A549 (cell line): ENCODE results near the gene CMTM7. TPM values are rescaled to one million over a fixed set of nuclear protein-coding genes. Genes with fewer than 3 reads are reported as not detected.

Experiments used
- ATAC-seq, 2 experiments: fragments of 200-7000 bp in 1 of 2; fragments of >200 bp in 1 of 2; cut with Nextera tagmentation in 1 of 2; cut with Tn5 transposase in 1 of 2; 3 replicates each; pipeline versions ENCODE4 v1.8.0 to v1.9.1; 2018 to 2020; ENCODE audit warnings: mild to moderate bottlenecking in 1 of 2, moderate library complexity in 1 of 2
- CTCF ChIA-PET: fragments of 300-600 bp; sonication (Branson Sonifier 250); formaldehyde crosslinking; extraction: SDS; loops from one replicate; lab custom pipeline; 2021; ENCODE audit warnings: antibody characterized with exemption, inconsistent platforms; lab: Yijun Ruan, JAX
- POLR2A ChIA-PET: fragments of 350-600 bp; formaldehyde crosslinking; extraction: SDS; loops from one replicate; lab custom pipeline; 2021; ENCODE audit warnings: antibody characterized with exemption, inconsistent platforms; lab: Yijun Ruan, JAX
- DNase-seq, 2 experiments: peaks; one replicate each; pipeline versions ENCODE4 v3.0.0 to v3.0.0-alpha.2; 2011 to 2016; ENCODE audit warnings: low read depth in 1 of 2, low spot score in 1 of 2
- FAIRE-seq: peaks from 2 replicates; lab custom pipeline; 2011; peaks lifted over from hg19 to GRCh38; lab: Jason Lieb, UNC
- H3K27ac ChIP-seq, 2 experiments: fragments of >200 bp; sonication (Bioruptor Twin); formaldehyde crosslinking; 3 replicates each; pipeline ENCODE4 v1.5.1; 2016 to 2017
- H3K4me1 ChIP-seq: fragments of >200 bp; sonication (Bioruptor Twin); formaldehyde crosslinking; 3 replicates; pipeline ENCODE4 v1.6.1; 2016
- H3K4me2 ChIP-seq: fragments of >200 bp; sonication (Bioruptor Twin); formaldehyde crosslinking; 3 replicates; pipeline ENCODE4 v1.6.1; 2016
- H3K4me3 ChIP-seq: fragments of >200 bp; sonication (Bioruptor Twin); formaldehyde crosslinking; 3 replicates; pipeline ENCODE4 v1.5.1; 2016
- H3K9me3 ChIP-seq: fragments of >200 bp; sonication (Bioruptor Twin); formaldehyde crosslinking; 3 replicates; pipeline ENCODE4 v1.6.1; 2016
- ATOH8 ChIP-seq: fragments of 250-450 bp; sonication (Bioruptor Pico); IDR thresholded peaks from 2 replicates; pipeline ENCODE4 v1.5.0; 2020; ENCODE audit warnings: low read depth, mild to moderate bottlenecking, moderate library complexity
- BHLHE40 ChIP-seq: IDR thresholded peaks from 2 replicates; pipeline ENCODE4 v1.6.1; 2012; ENCODE audit warnings: low read depth, low read length, inconsistent platforms
- CBX2 ChIP-seq: fragments of 200-600 bp; sonication (generic); IDR thresholded peaks from 2 replicates; pipeline ENCODE4 v1.6.1; 2016; ENCODE audit warnings: low read depth, mild to moderate bottlenecking, borderline replicate concordance
- CHD2 ChIP-seq: fragments of 150-350 bp; IDR thresholded peaks from 2 replicates; pipeline ENCODE4 v1.6.1; 2014; ENCODE audit warnings: low read length; ENCODE audit not compliant: partially characterized antibody
- FOSB ChIP-seq: fragments of 250-450 bp; sonication (Bioruptor Pico); IDR thresholded peaks from 2 replicates; pipeline ENCODE4 v1.5.0; 2020; ENCODE audit warnings: mild to moderate bottlenecking, moderate library complexity
- FOSL2 ChIP-seq, 2 experiments: fragments of 450-650 bp in 1 of 2; fragments of >200 bp in 1 of 2; sonication (Bioruptor Twin) in 1 of 2; formaldehyde crosslinking; IDR thresholded peaks; 2 replicates each; pipeline versions ENCODE4 v1.5.0 to v1.6.1; 2016 to 2020; ENCODE audit warnings: mild to moderate bottlenecking in 1 of 2, moderate library complexity in 1 of 2
- FOXS1 ChIP-seq: fragments of 250-450 bp; sonication (Bioruptor Pico); IDR thresholded peaks from 2 replicates; pipeline ENCODE4 v1.5.0; 2020; ENCODE audit warnings: mild to moderate bottlenecking, moderate library complexity
- HOXB13 ChIP-seq: fragments of 250-450 bp; sonication (Bioruptor Pico); IDR thresholded peaks from 2 replicates; pipeline ENCODE4 v1.5.0; 2020; ENCODE audit warnings: low read depth, mild to moderate bottlenecking, moderate library complexity
- KDM5A ChIP-seq: fragments of 200-600 bp; sonication (generic); IDR thresholded peaks from 2 replicates; pipeline ENCODE4 v1.6.1; 2016; ENCODE audit warnings: antibody characterized with exemption, mild to moderate bottlenecking
- NPAS2 ChIP-seq: fragments of 250-450 bp; sonication (Bioruptor Pico); IDR thresholded peaks from 2 replicates; pipeline ENCODE4 v1.8.0; 2022; ENCODE audit warnings: mild to moderate bottlenecking, moderate library complexity, borderline replicate concordance
- PBX3 ChIP-seq: IDR thresholded peaks from 2 replicates; pipeline ENCODE4 v1.6.1; 2012
- RARB ChIP-seq: fragments of 250-450 bp; sonication (Bioruptor Pico); IDR thresholded peaks from 2 replicates; pipeline ENCODE4 v1.8.0; 2021; ENCODE audit warnings: mild to moderate bottlenecking, moderate library complexity
- RCOR1 ChIP-seq: fragments of 150-350 bp; IDR thresholded peaks from 2 replicates; pipeline ENCODE4 v1.6.1; 2014; ENCODE audit warnings: antibody characterized with exemption, low read length, low read depth
- SMC3 ChIP-seq: fragments of >200 bp; sonication (Bioruptor Twin); formaldehyde crosslinking; IDR thresholded peaks from 3 replicates; pipeline ENCODE4 v1.6.1; 2018; ENCODE audit warnings: inconsistent platforms
- TFCP2L1 ChIP-seq: fragments of 250-450 bp; sonication (Bioruptor Pico); IDR thresholded peaks from 2 replicates; pipeline ENCODE4 v1.5.0; 2021; ENCODE audit warnings: mild to moderate bottlenecking
- WGBS: methylation state at CpG from one replicate; pipeline ENCODE4 v1.1.6; 2017; ENCODE audit errors: missing lambda C conversion rate; 5-methylcytosine and 5-hydroxymethylcytosine counted together
- polyA plus RNA-seq, 4 experiments: library from polyadenylated mRNA; depleted of rRNA in 3 of 4; stranded (reverse); fragments of >200 nt; fragmentation: RNase III in 1 of 4; extraction: RNeasy Plus Mini Kit Qiagen cat#74134 plus additional on column Dnase treatment in 1 of 4; gene quantifications; 2 replicates in 3 of 4; 3 replicates in 1 of 4; pipeline ENCODE4 v1.2.3, GENCODE V29; 2011 to 2017
- TF ChIP-seq, protein P1 (sequence below): fragments of >200 bp; sonication (Bioruptor Twin); formaldehyde crosslinking; IDR thresholded peaks from 3 replicates; pipeline ENCODE4 v1.5.1; 2016
- TF ChIP-seq, protein P2 (sequence below): fragments of 200-600 bp; sonication (generic); IDR thresholded peaks from 2 replicates; pipeline ENCODE4 v1.6.1; 2016; ENCODE audit warnings: antibody characterized with exemption, mild to moderate bottlenecking, moderate library complexity
- TF ChIP-seq, protein P3 (sequence below): IDR thresholded peaks from 2 replicates; pipeline ENCODE4 v1.6.1; 2012; ENCODE audit warnings: low read depth, borderline replicate concordance
- TF ChIP-seq, protein P4 (sequence below): IDR thresholded peaks from 2 replicates; pipeline ENCODE4 v1.6.1; 2012

The CMTM7 gene
- polyA plus RNA-seq, 2 of the 4 experiments (the other 2 are of a cell fraction): 14.2 to 18.7 TPM

DNA sequence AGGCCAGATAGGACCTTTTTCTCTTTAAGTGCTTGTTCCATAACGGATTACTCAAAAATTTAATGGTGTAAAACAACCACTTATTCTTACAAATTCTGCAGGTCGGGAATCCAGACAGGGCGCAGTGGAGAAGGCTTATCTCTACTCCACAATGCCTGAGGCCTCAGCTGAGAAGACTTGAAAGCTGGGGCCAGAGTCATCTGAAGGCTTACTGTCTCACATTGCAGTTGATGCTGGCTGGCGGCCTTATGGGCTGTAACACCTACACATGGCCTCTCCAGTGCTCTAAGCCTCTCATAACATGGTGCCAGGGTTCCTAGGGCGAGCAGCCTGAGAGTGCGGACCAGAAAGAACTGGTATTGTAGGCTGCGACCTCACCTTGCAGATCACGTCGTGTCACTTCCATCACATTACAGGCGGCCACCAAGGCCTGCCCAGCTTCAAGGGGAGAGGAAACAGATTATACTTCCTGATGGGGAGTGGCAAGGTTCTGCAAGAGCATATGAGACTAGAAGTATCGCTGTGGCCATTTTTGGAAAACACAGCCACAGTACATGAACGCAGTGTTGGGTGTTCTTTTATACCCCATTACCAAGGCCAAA is 32.4 kb downstream of the CMTM7 start:
- H3K9me3 ChIP-seq: peaks cover 4% of the 10 kb centered on the region; the same call in 1 of the 3 replicates
- TF ChIP-seq, protein P1, sequence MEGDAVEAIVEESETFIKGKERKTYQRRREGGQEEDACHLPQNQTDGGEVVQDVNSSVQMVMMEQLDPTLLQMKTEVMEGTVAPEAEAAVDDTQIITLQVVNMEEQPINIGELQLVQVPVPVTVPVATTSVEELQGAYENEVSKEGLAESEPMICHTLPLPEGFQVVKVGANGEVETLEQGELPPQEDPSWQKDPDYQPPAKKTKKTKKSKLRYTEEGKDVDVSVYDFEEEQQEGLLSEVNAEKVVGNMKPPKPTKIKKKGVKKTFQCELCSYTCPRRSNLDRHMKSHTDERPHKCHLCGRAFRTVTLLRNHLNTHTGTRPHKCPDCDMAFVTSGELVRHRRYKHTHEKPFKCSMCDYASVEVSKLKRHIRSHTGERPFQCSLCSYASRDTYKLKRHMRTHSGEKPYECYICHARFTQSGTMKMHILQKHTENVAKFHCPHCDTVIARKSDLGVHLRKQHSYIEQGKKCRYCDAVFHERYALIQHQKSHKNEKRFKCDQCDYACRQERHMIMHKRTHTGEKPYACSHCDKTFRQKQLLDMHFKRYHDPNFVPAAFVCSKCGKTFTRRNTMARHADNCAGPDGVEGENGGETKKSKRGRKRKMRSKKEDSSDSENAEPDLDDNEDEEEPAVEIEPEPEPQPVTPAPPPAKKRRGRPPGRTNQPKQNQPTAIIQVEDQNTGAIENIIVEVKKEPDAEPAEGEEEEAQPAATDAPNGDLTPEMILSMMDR: no peak
- TF ChIP-seq BHLHE40 (no peak), SMC3 (no peak), FOSL2 (IDR thresholded peaks at IDR 0.05) (no peak), FOSL2 (CRISPR knock-in tag; IDR thresholded peaks at IDR 0.05) (no peak), TFCP2L1 (CRISPR knock-in tag) (no peak), ATOH8 (no peak), FOSB (CRISPR knock-in tag) (no peak), RARB (no peak), FOXS1 (CRISPR knock-in tag) (no peak), HOXB13 (CRISPR knock-in tag) (no peak), NPAS2 (CRISPR knock-in tag) (no peak), RCOR1 (no peak), CBX2 (no peak), CHD2 (no peak), PBX3 (no peak), KDM5A (no peak)
- TF ChIP-seq, protein P2, sequence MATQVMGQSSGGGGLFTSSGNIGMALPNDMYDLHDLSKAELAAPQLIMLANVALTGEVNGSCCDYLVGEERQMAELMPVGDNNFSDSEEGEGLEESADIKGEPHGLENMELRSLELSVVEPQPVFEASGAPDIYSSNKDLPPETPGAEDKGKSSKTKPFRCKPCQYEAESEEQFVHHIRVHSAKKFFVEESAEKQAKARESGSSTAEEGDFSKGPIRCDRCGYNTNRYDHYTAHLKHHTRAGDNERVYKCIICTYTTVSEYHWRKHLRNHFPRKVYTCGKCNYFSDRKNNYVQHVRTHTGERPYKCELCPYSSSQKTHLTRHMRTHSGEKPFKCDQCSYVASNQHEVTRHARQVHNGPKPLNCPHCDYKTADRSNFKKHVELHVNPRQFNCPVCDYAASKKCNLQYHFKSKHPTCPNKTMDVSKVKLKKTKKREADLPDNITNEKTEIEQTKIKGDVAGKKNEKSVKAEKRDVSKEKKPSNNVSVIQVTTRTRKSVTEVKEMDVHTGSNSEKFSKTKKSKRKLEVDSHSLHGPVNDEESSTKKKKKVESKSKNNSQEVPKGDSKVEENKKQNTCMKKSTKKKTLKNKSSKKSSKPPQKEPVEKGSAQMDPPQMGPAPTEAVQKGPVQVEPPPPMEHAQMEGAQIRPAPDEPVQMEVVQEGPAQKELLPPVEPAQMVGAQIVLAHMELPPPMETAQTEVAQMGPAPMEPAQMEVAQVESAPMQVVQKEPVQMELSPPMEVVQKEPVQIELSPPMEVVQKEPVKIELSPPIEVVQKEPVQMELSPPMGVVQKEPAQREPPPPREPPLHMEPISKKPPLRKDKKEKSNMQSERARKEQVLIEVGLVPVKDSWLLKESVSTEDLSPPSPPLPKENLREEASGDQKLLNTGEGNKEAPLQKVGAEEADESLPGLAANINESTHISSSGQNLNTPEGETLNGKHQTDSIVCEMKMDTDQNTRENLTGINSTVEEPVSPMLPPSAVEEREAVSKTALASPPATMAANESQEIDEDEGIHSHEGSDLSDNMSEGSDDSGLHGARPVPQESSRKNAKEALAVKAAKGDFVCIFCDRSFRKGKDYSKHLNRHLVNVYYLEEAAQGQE: no peak
- TF ChIP-seq, protein P3, sequence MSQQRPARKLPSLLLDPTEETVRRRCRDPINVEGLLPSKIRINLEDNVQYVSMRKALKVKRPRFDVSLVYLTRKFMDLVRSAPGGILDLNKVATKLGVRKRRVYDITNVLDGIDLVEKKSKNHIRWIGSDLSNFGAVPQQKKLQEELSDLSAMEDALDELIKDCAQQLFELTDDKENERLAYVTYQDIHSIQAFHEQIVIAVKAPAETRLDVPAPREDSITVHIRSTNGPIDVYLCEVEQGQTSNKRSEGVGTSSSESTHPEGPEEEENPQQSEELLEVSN: no peak
- TF ChIP-seq, protein P4, sequence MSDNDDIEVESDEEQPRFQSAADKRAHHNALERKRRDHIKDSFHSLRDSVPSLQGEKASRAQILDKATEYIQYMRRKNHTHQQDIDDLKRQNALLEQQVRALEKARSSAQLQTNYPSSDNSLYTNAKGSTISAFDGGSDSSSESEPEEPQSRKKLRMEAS: no peak
- ChIA-PET CTCF (interaction anchor here (0.5 to 2.5 kb wide), 9 partner anchors 8 to 405 kb away, joined by 3 to 18 read pairs (median 3); no protein-coding TSS in a partner anchor), POLR2A (no interaction called here)
- FAIRE-seq (no peak), DNase-seq (no peak), ATAC-seq (no peak)
- peaks cover 32% of the 10 kb centered on the region for H3K4me1 ChIP-seq
- no peak overlapping the region for H3K4me3 ChIP-seq
- no peak overlapping the region for H3K27ac ChIP-seq
- 94% methylated on average over 12 of the region's 12 CpGs for WGBS
- no peak overlapping the region for H3K4me2 ChIP-seq
